HCT116 (cell line): ENCODE data around the gene FRMD4B. TPM values are rescaled to one million over a fixed set of nuclear protein-coding genes. Genes with fewer than 3 reads are reported as not detected.

ENCODE experiments used
- ATAC-seq: fragments of 200-7000 bp; cut with Tn5 transposase; 2 replicates; pipeline ENCODE4 v1.9.1; 2020; ENCODE audit warnings: mild to moderate bottlenecking, moderate library complexity
- BruUV-seq: library from RNA; stranded (reverse); fragments of 400-500 nt; replicated peaks from 2 replicates; lab custom pipeline; 2021; lab: Mats Ljungman, UMichigan
- CTCF ChIA-PET: fragments of 300-600 bp; sonication (Branson Sonifier 250); formaldehyde crosslinking; loops from one replicate; lab custom pipeline; 2021; ENCODE audit warnings: antibody characterized with exemption; lab: Charles Lee
- POLR2A ChIA-PET: fragments of 300-600, 350-600 bp; sonication (Branson Sonifier 250); formaldehyde crosslinking; loops from one replicate; lab custom pipeline; 2021; ENCODE audit warnings: antibody characterized with exemption; lab: Charles Lee
- RAD21 ChIA-PET, 2 experiments: fragments of 300-600 bp; sonication (Branson Sonifier 250); formaldehyde crosslinking; loops; one replicate each; lab custom pipeline; 2023; ENCODE audit warnings: low total read pairs in 2 of 2; ENCODE audit not compliant: uncharacterized antibody in 2 of 2, unreplicated experiment in 2 of 2, low non-redundant PET in 1 of 2; lab: Charles Lee
- DNase-seq: peaks from one replicate; pipeline ENCODE4 v3.0.0-alpha.2; 2010; ENCODE audit warnings: low read depth, low spot score
- H2AFZ ChIP-seq: fragments of 200-600 bp; shearing (Covaris generic), sonication (generic); 2 replicates; pipeline ENCODE4 v1.6.1; 2017; ENCODE audit warnings: low read depth, mixed run types, mixed read lengths, antibody characterized with exemption, low read length; ENCODE audit not compliant: poor library complexity, severe bottlenecking
- H3K27ac ChIP-seq: 2 replicates; pipeline ENCODE4 v1.5.1; 2012; ENCODE audit warnings: low read depth, low read length
- H3K27me3 ChIP-seq: fragments of 200-600 bp; sonication (generic); 2 replicates; pipeline ENCODE4 v1.6.1; 2016; ENCODE audit warnings: mixed run types, low read length, mixed read lengths; ENCODE audit not compliant: insufficient read depth
- H3K36me3 ChIP-seq, 2 experiments: fragments of 200-500 bp in 1 of 2; fragments of 200-600 bp in 1 of 2; sonication (Bioruptor generic) in 1 of 2; sonication (generic) in 1 of 2; 2 replicates each; pipeline versions ENCODE4 v1.5.1 to v1.6.1; 2014 to 2016; ENCODE audit warnings: low read length in 2 of 2, inconsistent platforms in 1 of 2, mixed read lengths in 1 of 2, mixed run types in 1 of 2; ENCODE audit not compliant: insufficient read depth in 2 of 2, control insufficient read depth in 1 of 2
- H3K4me1 ChIP-seq, 2 experiments: fragments of 200-600 bp in 1 of 2; sonication (generic) in 1 of 2; 2 replicates each; pipeline versions ENCODE4 v1.5.1 to v1.6.1; 2012 to 2017; ENCODE audit warnings: low read length in 2 of 2, inconsistent platforms in 1 of 2, mild to moderate bottlenecking in 1 of 2, mixed read lengths in 1 of 2, mixed run types in 1 of 2, moderate library complexity in 1 of 2; ENCODE audit not compliant: insufficient read depth in 2 of 2, control insufficient read depth in 1 of 2
- H3K4me2 ChIP-seq: fragments of 200-600 bp; sonication (generic); 2 replicates; pipeline ENCODE4 v1.6.1; 2017; ENCODE audit warnings: mixed run types, low read length, mixed read lengths
- H3K4me3 ChIP-seq, 2 experiments: fragments of 200-600 bp in 1 of 2; sonication (generic) in 1 of 2; replicated peaks in 1 of 2; 2 replicates each; pipeline ENCODE4 v1.5.1; 2011 to 2016; ENCODE audit warnings: low read length in 2 of 2, control low read depth in 1 of 2, low read depth in 1 of 2, mild to moderate bottlenecking in 1 of 2, mixed read lengths in 1 of 2, mixed run types in 1 of 2
- H3K79me2 ChIP-seq: fragments of 200-600 bp; sonication (generic); 2 replicates; pipeline ENCODE4 v1.6.1; 2017; ENCODE audit warnings: mild to moderate bottlenecking, mixed run types, low read length, moderate library complexity, mixed read lengths; ENCODE audit not compliant: insufficient read depth
- H3K9ac ChIP-seq: fragments of 200-600 bp; sonication (generic); 2 replicates; pipeline ENCODE4 v1.6.1; 2016; ENCODE audit warnings: low read length, mixed read lengths
- H3K9me2 ChIP-seq: fragments of 200-600 bp; sonication (generic), shearing (Covaris generic); 2 replicates; pipeline ENCODE4 v1.6.1; 2017; ENCODE audit warnings: mixed run types, mild to moderate bottlenecking, moderate library complexity; ENCODE audit not compliant: insufficient read depth
- H3K9me3 ChIP-seq, 2 experiments: fragments of 200-500 bp in 1 of 2; fragments of 200-600 bp in 1 of 2; sonication (Bioruptor generic) in 1 of 2; sonication (generic) in 1 of 2; 2 replicates each; pipeline ENCODE4 v1.6.1; 2014 to 2017; ENCODE audit warnings: low read length in 2 of 2, mixed read lengths in 2 of 2, inconsistent platforms in 1 of 2, low read depth in 1 of 2, mild to moderate bottlenecking in 1 of 2, mixed run types in 1 of 2, moderate library complexity in 1 of 2; ENCODE audit not compliant: control insufficient read depth in 1 of 2, insufficient read depth in 1 of 2
- H4K20me1 ChIP-seq: fragments of 200-600 bp; sonication (generic), shearing (Covaris generic); 2 replicates; pipeline ENCODE4 v1.6.1; 2017; ENCODE audit warnings: mixed run types, mild to moderate bottlenecking, moderate library complexity; ENCODE audit not compliant: insufficient read depth
- CEBPB ChIP-seq: IDR thresholded peaks from 2 replicates; pipeline ENCODE4 v1.6.1; 2012; ENCODE audit warnings: low read depth
- CTCF ChIP-seq, 3 experiments: fragments of 200-600 bp in 1 of 3; sonication (generic) in 1 of 3; IDR thresholded peaks in 2 of 3; conservative IDR thresholded peaks in 1 of 3; 2 replicates each; pipeline ENCODE4 v1.5.1; 2012 to 2017; ENCODE audit warnings: low read depth in 2 of 3, low read length in 2 of 3, antibody characterized with exemption in 1 of 3, borderline replicate concordance in 1 of 3, control low read depth in 1 of 3, mild to moderate bottlenecking in 1 of 3, mixed read lengths in 1 of 3, mixed run types in 1 of 3, moderate library complexity in 1 of 3; ENCODE audit not compliant: insufficient read depth in 1 of 3
- EGR1 ChIP-seq: IDR thresholded peaks from 2 replicates; pipeline ENCODE4 v1.6.1; 2012; ENCODE audit warnings: low read depth
- ELF1 ChIP-seq: IDR thresholded peaks from 2 replicates; pipeline ENCODE4 v1.6.1; 2012; ENCODE audit warnings: low read depth, borderline replicate concordance
- EZH2 ChIP-seq: fragments of 200-600 bp; sonication (generic); IDR thresholded peaks from 2 replicates; pipeline ENCODE4 v1.6.1; 2017; ENCODE audit warnings: antibody characterized with exemption, mixed run types
- FOSL1 ChIP-seq: IDR thresholded peaks from 2 replicates; pipeline ENCODE4 v1.6.1; 2012; ENCODE audit warnings: low read depth
- JUND ChIP-seq: IDR thresholded peaks from 2 replicates; pipeline ENCODE4 v1.6.1; 2012
- POLR2A ChIP-seq: IDR thresholded peaks from 2 replicates; pipeline ENCODE4 v1.7.0; 2011; ENCODE audit warnings: borderline replicate concordance; ENCODE audit not compliant: insufficient read depth, insufficient read length; ENCODE audit errors: extremely low read depth
- POLR2AphosphoS5 ChIP-seq: IDR thresholded peaks from 2 replicates; pipeline ENCODE4 v1.6.1; 2011; ENCODE audit warnings: mild to moderate bottlenecking, low read depth, low read length, moderate library complexity
- RAD21 ChIP-seq: IDR thresholded peaks from 2 replicates; pipeline ENCODE4 v1.6.1; 2012; ENCODE audit warnings: low read depth, mild to moderate bottlenecking
- REST ChIP-seq: IDR thresholded peaks from 2 replicates; pipeline ENCODE4 v1.6.1; 2012; ENCODE audit warnings: low read depth
- SRF ChIP-seq: IDR thresholded peaks from 2 replicates; pipeline ENCODE4 v1.6.1; 2012; ENCODE audit warnings: low read depth
- TCF7L2 ChIP-seq: IDR thresholded peaks from 2 replicates; pipeline ENCODE4 v1.7.0; 2011; ENCODE audit warnings: borderline replicate concordance, inconsistent platforms; ENCODE audit not compliant: insufficient read depth, insufficient read length; ENCODE audit errors: extremely low read depth
- YY1 ChIP-seq: IDR thresholded peaks from 2 replicates; pipeline ENCODE4 v1.6.1; 2011; ENCODE audit warnings: low read length, low read depth, moderate library complexity, mild to moderate bottlenecking; ENCODE audit not compliant: insufficient replicate concordance; ENCODE audit errors: extremely low read depth
- ZBTB33 ChIP-seq: IDR thresholded peaks from 2 replicates; pipeline ENCODE4 v1.6.1; 2011; ENCODE audit warnings: mild to moderate bottlenecking, low read length, moderate library complexity; ENCODE audit not compliant: insufficient replicate concordance; ENCODE audit errors: extremely low read depth
- ZFX ChIP-seq: fragments of 450-650 bp; IDR thresholded peaks from 2 replicates; pipeline ENCODE4 v1.6.1; 2017
- ZNF274 ChIP-seq: fragments of 200-500 bp; sonication (Bioruptor generic); IDR thresholded peaks from 2 replicates; pipeline ENCODE4 v1.6.1; 2014; ENCODE audit warnings: mild to moderate bottlenecking, low read depth, low read length, inconsistent platforms
- intact Hi-C: fragments of 100-400 bp; cut with micrococcal nuclease; formaldehyde crosslinking; loops from 2 replicates; pipeline ENCODE4 v1.10.0; 2022
- total RNA-seq: library from RNA; stranded (reverse); gene quantifications from one replicate; pipeline ENCODE4 v1.2.1, GENCODE V29; 2021; ENCODE audit not compliant: unreplicated experiment

Gene FRMD4B
- total RNA-seq, 1 experiment from 2014 or later, result 2.0 TPM

GRCh38 chr3:69392415-69392814 is 6.5 kb upstream of the FRMD4B start:
- ChIA-PET POLR2A (no interaction called here), CTCF (no interaction called here), RAD21 (no interaction called here)
- BruUV-seq, result no TSS peak
- Histone ChIP-seq H3K9me2 (no peaks in the 10 kb centered on the region), H3K27ac (no peak overlapping the region), H3K9me3 (no peaks in the 10 kb centered on the region), H2AFZ (no peak overlapping the region), H3K4me2 (no peak overlapping the region), H3K9ac (no peak overlapping the region), H4K20me1 (no peaks in the 10 kb centered on the region), H3K79me2 (no peaks in the 10 kb centered on the region), H3K4me3 (no peak overlapping the region), H3K4me1 (no peaks in the 10 kb centered on the region), H3K27me3 (peaks cover 19% of the 10 kb centered on the region), H3K36me3 (no peaks in the 10 kb centered on the region)
- no peak for TF ChIP-seq SRF
- no peak for TF ChIP-seq ELF1
- TF ChIP-seq FOSL1, result no peak
- TF ChIP-seq YY1, result no peak
- TF ChIP-seq CEBPB, result no peak
- TF ChIP-seq JUND, result no peak
- TF ChIP-seq RAD21, result no peak
- no peak for TF ChIP-seq EZH2
- no peak for TF ChIP-seq REST
- no peak for TF ChIP-seq EGR1
- TF ChIP-seq POLR2AphosphoS5, result no peak
- TF ChIP-seq POLR2A, result no peak
- no peak for TF ChIP-seq ZBTB33
- no peak for TF ChIP-seq CTCF (IDR thresholded peaks at IDR 0.05 in 2 of 3, conservative IDR thresholded peaks at IDR 0.05 in 1 of 3; ENCODE audit: borderline replicate concordance in 1 of 3, insufficient read depth in 1 of 3, low read depth in 2 of 3, low read length in 2 of 3)
- no peak for TF ChIP-seq ZNF274
- TF ChIP-seq ZFX, result no peak
- TF ChIP-seq TCF7L2, result no peak
- DNase-seq (no peak), ATAC-seq (no peak)
- intact Hi-C loops, result no loop called here
